ENCODE results near the gene RNF40.
"Not testable (repeated sequence)": the region's sequence is repeated elsewhere in the genome, so short reads cannot be mapped to it uniquely, and the experiment has no call there.

RNF40 gene

DNA sequence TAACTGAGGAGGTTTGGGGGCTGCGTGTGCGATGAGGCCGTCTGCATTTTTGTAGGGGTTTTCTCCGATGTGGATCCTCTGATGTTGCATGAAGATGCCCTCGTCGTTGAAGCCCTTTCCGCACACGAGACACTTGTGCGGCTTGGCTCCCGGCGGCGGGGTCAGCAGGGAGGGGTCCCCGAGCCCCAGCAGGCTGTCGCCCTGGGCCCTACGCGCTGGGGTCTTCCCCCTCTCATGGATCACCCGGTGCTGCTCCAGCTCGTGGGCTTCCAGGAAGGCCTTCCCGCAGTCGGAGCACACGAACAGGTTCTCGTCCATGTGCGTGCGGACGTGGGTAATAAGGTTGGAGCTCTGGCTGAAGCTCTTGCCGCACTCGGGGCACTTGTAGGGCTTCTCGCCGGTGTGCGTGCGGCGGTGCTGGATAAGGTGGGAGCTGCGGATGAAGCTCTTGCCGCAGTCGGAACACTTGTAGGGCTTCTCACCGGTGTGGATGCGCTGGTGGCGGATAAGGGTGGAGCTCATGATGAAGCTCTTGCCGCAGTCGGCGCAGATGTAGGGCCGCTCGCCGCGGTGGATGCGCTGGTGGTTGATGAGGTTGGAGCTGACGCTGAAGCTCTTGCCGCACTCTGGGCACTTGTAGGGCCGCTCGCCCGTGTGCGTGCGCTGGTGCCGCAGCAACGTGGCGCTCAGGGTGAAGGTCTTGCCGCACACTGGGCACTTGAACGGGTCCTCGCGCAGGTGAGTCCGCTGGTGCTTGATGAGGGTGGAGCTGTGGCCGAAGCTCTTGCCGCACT is 20.6 kb downstream of the RNF40 start:
- no peak for DNase-seq (ENCODE audit: low spot score)

GRCh38 chr16:30783280-30784109 is 21.4 kb downstream of the RNF40 start:
- no peak for DNase-seq (ENCODE audit: low spot score)

DNA sequence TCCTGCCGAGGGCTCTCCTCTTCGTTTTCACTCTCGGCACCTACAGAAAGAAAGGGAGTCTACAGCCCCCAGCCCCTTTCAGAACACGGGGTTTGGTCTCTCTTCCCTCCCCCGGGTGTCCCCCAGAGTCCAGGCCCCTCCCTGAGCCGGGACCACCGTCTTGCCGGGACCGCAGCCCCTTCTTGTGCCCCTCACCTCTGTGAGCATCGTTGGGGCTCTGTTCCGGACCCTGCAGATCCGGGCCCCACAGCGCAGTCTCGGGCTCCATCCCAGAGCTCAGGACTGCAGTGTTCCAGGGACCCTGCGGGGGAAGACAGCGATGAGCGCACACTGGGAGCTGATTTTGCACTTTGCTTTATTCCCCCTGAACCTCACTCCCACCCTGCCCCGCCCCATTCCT is 22.1 kb downstream of the RNF40 start:
- no peak for DNase-seq (ENCODE audit: low spot score)

DNA sequence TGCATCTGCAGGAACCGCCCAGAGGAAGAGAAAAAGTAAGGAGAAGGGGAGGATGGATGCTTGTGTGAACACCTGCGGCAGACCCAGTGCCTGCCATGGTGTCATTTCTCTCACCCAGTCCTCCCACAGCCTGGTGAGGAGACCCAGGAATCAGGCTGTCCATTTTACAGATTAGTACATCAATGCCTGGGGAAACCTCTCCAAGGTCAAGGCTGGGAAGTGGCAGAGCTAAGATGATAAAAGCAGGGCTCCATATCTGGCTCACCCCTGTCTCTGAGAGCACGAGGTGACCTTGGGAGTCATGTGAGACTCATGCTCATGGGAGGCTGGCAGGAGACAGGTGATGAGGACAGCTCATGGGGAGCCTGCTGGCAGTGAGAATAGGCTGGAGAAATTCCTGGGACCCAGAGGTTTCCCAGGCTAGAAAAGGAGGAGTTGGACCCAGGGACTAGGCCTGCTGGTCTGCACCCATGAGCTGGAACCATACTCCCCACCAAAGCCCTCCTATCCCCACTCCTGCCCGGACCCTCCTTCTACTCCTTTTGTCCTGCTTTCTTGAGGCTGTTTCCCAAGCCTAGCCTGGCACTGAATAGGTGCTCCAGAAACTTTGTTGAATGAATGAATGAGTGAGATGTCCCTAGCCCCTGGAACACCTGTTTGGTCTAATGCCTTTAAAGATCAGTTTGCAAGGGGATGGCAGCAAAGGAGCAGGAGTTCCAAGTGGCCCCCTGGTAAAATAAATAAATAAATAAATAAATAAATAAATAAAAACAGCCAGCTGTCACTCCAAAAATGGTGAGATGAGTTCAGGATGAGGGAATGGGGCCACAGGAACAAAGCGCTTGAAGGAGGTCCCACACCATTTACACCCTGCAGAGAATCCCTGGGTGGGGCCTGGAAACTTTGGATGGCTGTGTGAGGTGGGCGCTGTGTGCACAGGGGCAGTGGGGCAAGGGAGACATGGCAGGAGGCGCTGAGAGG is 23.3 kb downstream of the RNF40 start:
- DNase-seq (ENCODE audit: low spot score): no peak

DNA sequence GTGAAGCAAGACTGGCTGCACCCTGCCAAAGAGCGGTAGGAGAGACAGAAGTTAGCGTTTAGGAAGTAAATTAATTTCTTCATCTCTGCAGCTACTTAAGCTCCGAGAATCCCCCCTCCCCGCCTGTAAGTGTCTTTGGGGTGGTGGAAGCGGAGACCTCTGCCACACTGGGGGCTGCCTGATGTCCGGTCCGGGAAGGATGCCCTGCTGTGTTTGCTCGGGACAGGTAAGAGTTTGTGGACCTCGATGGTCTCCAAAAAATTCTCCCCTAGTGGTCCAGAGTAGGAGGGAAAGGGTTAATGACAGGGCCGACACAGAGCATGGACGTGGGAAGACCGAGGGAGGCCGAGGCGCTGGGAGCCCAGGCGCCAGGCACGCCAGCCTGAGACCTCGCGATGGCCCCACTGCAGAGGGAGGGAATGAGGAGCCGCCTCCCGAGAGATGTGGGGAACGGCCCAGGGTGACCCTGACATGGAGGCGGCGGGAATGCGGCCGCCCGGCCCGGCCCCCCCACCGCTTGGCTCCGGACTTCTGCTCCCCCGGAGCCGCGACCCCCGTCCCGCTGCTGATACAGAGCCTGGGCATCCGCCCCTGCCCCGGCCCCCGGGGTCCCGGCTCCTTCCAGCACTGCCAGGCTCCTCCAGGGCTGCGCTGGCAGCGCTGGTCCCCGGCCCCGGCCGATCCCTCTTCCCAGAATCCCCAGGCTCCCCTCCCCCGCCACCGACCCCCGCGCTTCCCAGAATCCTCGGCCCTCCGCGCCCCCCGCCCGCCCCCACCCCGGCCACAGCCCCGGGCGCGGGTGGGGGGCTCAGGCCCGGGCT is 24.2 kb downstream of the RNF40 start:
- DNase-seq (ENCODE audit: low spot score): no peak

DNA sequence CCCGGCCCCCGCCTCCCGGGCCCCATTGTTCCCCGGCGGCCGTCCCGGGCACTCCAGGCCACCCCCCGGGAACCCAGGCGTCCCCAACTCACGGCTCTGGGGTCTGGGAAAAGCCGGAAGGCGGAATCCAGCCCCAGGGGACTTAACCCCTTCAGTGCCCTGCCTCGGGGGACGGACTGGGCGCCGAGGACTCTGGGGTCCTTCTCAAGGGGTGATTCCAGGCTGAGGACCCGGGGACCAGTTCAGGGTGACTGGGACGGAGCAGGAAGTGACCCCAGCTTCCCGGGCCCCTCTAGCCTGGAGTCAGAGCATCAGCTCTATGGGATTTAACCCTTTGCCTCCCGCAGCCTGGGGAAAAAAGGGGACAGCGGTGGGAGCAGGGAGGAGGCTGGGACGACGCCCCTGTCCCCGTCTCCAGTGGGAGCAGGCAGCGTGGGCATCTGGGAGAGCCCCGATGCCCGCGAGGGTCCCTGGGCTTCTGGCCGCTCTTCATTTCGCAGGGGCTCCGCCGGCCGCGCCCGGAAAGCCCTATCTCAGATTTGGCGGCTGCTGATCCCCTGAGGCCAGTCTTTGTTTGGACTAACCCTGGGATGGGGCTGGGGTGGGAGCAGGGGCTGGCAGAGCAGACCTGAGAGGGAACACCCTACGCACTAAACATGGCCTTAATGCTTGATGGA is 25.0 kb downstream of the RNF40 start, which contains the start of gene ZNF629:
Gene ZNF629, minus strand, starts transcription at position 270 of the 677 bp plus-strand sequence. CDS start 2,723 bp downstream, outside the sequence.
- peak; percentile 85 for DNase-seq (ENCODE audit: low spot score)

DNA sequence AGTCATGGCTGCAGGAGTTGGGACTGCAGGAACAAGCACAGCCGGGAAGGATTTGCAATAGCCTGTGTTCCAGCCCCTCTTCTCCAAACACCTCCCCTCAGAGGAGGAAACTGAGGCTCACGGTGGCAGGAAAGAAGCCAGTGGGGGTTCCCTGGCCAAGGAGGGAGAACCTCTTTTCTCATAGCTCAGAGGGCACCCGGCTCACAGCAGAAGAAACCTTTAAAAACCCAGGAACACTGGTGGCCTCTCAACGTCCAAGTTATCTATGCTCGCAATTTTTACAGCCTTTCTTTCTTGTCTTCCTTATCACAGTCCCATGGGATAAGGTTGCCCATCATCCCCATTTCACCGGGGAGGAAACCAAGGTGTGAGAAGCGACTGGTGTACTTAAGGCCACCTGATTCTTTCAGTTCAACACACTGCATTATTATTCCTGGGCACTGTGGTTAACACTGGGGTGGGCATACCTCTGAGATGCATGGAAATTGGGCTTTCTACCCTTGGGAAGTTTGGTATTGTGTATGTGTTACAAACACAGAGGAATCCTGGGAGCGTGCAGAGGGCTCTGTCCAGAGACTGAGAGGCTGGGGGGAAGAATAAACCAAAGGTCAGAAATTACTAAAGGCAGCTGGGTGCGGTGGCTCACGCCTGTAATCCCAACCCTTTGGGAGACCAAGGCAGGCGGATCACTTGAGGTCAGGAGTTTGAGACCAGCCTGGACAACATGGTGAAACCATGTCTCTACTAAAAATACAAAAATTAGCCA is 25.7 kb downstream of the RNF40 start:
- no peak for DNase-seq (ENCODE audit: low spot score)

DNA sequence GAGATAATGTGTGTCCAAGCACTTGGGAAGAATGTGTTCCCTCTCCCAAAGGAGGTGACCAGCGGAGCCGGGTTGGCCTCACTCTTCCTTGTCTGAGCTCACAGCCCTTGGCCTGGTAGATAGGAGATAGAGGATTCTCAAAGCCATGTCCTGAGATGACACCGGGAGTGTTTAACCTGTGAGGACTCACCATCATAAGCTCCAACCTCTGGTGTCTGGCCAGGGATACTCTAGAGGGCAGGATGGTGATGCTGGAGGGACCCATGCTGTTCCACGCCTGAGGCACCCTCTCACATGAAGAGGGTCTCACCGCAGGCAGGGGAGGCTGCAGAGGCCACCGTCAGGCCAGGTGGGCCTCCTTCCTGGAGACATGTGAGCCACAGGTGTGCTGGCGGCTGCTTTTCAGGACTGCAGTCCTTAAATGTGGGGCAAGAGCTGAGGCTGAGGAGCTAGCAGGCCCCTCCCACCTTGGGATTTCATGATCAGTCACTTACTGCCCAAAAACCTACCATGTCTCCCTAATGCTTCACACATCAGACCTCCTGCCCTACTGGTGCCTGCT is 31.5 kb downstream of the RNF40 start:
- no peak for DNase-seq (ENCODE audit: low spot score)

- no peak for DNase-seq (ENCODE audit: low spot score)
Observed at GRCh38 chr16:30794634-30795033, 32.5 kb downstream of the RNF40 start.

- no peak for DNase-seq (ENCODE audit: low spot score)
Observed at GRCh38 chr16:30797670-30798309, 35.7 kb downstream of the RNF40 start.

DNA sequence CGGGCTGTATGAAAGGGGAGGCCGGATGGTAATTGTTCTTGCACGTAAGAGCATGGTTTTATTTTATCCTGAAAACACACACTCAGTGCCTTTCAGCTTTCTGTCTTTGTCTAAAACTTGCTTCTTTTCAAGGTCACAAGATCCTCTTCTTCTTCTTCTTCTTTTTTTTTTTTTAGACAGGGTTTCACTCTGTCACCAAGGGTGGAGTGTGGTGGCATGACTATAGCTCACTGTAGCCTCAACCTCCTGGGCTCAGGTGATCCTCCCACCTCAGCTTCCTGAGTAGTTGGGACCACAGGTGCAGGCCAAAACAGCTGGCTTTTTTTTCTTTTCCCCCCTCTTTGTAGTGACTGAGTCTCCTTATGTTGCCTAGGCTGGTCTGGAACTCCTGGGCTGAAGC is 40.8 kb downstream of the RNF40 start:
- DNase-seq (ENCODE audit: low spot score): no peak

DNA sequence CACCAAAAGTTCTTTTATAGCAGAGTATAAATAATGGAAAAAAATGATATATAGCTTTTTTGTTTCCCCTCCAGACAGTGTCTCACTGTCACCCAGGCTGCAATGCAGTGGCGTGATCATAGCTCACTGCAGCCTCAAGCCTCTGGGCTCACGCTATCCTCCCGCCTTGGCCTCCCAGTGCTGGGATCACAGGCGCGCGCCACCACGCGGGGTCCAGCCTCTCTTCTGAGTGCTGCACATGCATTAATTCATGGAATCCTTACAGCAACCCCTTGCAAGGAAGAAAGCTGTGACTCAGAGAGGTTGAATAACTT is 42.9 kb downstream of the RNF40 start:
- no peak for DNase-seq (ENCODE audit: low spot score)

- peak; percentile 89 for DNase-seq (ENCODE audit: low spot score)
Observed at GRCh38 chr16:30805370-30806169, 43.4 kb downstream of the RNF40 start.

DNA sequence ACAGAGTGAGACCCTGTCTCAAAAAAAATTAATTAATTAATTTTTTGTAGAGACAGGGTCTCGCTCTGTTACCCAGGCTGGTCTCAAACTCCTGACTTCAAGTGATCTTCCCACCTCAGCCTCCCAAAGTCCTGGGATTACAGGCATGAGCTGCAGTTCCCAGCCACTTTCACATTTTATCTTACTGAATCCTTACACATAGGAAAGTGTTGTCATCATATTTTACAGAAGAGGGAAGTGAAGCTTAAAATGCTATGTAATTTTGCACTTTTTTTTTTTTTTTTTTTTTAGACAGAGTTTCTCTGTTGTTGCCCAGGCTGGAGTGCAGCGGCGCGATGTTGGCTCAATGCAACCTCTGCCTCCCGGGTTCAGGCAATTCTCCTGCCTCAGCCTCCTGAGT is 46.0 kb downstream of the RNF40 start:
- DNase-seq (ENCODE audit: low spot score): no peak

DNA sequence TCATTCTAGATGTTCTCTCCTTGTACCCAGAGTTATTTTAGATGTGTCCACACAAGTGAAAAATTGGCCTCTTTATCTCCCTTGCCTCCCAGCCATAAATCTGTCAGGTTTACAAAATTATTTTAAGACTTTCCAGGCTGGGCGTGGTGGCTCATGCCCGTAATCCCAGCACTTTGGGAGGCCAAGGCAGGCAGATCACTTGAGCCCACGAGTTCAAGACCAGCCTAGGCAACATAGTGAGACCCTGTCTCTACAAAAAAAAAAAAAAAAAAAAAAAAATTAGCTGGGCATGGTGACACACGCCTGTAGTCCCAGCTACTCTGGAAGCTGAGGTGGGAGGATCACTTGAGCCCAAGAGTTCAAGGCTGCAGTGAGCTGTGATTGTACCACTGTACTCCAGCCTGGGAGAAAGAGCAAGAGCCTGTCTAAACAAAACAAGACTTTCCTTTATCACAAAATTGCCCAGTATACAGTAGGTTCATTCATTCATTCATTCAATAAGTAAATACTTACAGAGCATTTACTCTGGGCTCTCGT is 46.8 kb downstream of the RNF40 start:
- DNase-seq (ENCODE audit: low spot score): not testable (repeated sequence)

DNA sequence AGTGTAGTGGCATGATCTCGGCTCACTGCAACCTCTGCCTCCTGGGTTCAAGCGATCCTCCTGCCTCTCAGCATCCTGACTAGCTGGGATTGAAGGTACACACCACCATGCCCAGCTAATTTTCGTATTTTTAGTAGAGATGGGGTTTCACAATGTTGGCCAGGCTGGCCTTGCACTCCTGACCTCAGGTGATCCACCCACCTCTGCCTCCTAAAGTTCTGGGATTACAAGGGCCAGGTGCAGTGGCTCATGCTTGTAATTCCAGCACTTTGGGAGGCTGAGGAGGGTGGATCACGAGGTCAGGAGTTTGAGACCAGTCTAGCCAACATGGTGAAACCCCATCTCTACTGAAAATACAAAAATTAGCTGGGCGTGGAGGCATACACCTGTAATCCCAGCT is 47.6 kb downstream of the RNF40 start:
- DNase-seq (ENCODE audit: low spot score): not testable (repeated sequence)

- no peak for DNase-seq (ENCODE audit: low spot score)
Observed at GRCh38 chr16:30813821-30814189, 51.7 kb downstream of the RNF40 start.

GRCh38 chr16:30816769-30817168 is 54.6 kb downstream of the RNF40 start:
- DNase-seq (ENCODE audit: low spot score): no peak
